Central memory CD4-positive, alpha-beta T cell (primary cell): ENCODE measurements around the gene MISP.

ENCODE experiments used
- DNase-seq: peaks from one replicate; pipeline ENCODE4 v3.0.0; 2022

Gene MISP

DNA sequence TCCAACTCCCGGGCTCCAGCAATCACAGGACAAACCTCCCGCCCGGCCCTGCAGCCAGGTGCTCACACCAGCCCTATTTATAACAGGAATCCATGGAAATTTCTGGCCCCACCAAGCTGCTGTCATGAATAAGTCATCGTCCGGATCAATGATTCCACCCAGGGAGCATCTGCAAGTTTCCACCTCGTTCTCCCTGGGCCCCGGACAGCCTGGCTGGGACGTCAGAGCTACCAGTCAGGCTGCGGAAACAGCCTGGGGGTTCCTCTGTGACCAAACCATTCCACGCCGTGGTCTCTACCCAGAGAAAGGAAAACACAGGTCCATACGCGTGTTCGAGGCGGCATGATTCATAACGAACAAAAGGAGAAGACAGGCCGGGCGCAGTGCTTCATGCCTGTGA lies 25.6 kb downstream of the MISP start:
- no peak for DNase-seq

DNA sequence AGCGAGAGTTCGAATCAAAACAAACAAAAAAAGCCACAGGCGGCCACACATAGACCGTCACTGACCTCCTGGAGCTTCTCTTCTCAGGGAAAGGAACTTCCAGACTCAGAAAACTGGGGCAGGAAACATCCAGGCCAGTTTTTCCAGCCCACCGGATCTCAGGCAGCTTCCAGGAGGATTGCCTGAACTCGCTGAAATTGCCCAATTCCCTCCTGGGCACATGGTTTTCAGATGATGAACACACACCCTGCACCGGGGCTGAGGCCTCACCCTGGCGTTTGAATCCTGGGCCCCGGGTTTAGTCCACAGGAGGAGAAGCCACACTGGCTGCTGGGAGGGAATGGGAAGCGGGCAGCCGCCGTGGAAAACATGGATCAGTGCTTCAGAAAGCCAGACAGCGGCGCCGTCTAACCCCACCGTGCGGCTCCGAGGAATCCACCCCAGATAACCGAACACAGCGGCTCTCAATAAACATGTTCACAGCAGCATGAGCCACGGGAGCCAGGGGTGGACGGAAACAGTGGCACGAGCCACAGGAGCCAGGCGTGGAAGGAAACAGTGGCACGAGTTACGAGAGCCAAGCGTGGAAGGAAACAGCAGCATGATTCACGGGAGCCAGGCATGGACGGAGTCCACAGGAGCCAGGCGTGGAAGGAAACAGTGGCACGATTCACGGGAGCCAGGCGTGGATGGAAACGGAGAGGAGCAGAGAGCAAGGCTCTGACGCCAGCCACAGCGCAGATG lies 28.2 kb downstream of the MISP start:
- no peak for DNase-seq

GRCh38 chr19:780935-781334 lies 30.0 kb downstream of the MISP start:
- DNase-seq = no peak

DNA sequence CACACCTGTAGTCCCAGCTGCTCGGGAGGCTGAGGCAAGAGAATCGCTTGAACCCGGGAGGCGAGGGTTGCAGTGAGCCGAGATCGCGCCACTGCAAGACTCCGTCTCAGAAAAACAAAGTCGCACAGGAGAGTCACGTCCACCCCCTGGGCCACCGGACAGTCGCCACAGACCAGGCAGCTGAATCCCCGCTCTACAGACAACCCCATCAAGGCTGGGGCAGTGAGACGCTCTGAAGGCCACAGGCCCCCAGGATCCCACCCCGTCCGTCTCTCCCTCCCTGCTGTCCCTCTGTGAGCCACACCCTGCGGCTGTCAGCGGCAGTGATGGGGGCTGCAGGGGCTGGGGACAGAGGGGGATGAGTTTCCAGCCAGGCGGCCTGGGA lies 30.9 kb downstream of the MISP start:
- DNase-seq = no peak

DNA sequence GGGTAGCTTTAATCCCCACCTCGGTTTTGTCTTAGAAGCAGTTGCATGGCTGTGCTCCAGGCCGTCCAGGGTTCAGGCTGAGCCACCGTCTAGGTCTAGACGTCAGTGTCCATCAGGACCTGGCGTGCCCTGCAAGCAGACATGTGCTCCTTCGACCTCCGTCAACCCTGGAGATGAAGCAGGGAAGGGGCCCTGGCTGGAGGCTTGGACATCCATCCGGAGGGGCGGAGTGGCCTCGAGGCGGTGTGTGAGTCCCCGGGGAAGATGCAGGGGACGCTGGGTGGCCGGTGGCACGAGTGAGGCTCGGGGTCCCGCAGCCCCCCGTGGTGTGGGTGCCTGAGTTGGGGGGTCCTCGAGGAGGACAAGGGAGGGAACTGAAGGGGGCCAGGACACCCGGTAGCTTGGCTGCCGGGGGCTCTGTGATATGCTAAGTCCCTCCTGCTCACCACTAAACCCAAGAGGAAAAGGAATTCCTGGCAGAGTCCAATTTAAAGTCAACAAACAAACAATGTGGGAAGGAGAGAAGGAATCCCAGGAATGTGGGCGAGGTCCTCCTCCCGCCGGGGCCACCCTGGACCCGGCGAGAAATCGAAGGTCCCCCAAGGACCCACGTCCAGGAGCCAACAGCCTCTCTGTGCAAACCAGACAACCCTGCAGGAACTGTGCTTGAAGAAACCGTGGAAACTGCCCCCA lies 31.4 kb downstream of the MISP start:
- no peak for DNase-seq

DNA sequence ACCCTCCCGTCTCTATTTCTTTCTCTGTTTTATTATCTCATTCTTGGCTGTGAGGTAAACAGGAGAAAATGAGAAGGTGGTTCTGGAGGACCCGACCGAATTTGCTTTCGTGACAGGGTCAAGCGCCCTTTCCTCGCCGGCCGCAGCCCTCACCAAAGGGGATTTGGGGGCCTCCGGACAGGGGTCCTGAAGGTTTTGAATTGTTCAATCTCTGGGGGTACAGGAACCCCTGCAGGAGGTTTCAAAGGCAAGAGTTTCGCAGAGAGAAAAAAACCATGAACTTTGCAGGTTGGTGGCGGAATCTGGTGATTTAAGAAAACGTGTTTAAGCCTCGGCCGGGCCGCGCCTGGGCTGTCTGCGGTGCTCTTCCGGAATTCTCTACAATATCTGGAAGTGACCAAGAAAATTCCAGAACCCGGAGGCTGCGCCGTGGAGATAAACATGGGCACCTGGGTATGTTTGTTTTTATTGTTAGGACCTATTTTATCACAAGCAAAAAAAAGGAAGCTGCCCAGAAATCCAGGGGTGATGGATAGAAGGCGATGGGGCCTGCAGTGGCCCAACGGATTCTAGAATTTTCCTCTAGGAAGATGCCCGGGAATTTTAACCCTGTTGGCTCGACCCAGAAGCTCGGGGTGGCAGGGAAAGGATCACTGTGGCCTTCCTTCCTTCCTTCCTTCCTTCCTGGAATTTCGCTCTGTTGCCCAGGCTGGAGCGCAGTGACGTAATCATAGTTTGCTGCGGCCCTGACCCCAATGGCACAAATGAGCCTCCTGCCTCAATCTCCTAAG lies 32.2 kb downstream of the MISP start:
- DNase-seq = no peak

DNA sequence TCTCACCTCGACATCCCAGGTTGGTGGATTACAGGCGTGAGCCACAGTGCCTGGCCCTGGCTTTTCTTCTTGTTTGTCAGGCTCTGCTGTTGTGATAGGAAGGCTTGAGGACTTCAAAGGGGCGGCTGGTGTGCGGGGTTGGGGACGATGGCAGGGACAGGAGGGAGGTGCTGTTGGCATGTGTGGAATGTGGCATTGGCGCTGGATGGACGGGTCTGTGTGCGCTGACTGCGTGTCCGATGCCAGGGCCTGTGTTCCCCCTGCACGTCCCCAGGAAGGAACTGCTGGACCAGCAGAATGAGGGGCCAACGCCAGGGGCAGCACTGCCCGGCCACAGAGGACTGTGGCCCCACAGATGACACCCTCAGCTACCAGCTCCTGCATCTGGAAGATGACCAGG lies 33.6 kb downstream of the MISP start:
- DNase-seq = no peak

DNA sequence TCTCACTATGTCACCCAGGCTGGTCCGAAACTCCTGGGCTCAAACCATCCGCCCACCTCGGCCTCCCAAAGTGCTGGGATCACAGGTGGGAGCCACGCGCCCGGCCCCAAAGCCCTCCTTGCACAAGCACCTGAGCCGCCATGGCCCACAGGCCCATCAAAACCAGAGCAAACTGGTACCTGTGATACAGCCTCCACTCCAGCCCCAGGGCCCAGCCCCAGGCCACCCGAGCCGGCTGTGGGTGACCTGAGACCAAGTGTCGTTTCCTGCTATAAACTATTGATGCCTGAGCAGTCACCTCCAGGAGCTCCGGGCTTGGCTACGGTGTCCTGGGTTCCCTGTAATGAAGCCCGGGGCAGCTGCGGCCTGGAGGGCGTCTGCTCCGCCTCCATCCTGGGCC lies 36.6 kb downstream of the MISP start:
- no peak for DNase-seq

GRCh38 chr19:788686-788982 lies 37.7 kb downstream of the MISP start:
- DNase-seq = no peak

DNA sequence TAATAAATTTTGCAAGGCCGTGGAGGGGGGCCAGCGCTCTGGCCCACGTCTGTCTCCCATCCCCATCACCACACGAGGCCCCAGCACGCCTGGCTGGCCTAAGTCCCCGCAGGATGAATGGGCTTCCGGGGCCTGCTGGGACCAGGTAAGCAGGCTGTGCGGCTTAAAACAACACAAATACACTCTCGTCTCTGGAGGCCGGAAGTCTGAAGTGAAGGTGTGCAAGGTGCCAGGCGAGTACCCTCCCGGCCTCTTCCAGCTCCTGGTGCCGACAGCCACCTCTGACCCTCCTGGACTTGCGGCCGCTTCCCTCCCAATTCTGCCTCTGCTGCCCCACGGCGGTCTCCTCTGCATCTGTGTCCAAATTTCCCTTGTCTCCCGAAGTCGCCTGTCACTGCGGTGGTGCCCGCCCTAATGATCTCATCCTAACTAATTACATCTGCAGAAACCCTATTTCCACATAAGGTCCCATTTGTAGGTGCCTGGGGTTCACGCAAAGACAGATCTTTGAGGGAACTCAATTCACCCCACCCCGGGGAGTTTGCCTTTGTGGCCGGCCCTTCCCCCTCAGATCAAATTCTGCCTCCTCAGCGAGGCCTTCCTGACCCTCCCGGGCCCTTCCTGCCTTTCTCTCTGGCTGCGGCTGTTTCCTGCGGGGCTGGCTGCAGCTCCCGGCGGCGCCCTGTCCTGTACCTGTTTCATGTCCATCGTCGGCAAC lies 38.2 kb downstream of the MISP start:
- DNase-seq = no peak

- no peak for DNase-seq
Observed at GRCh38 chr19:789701-790060, 38.8 kb downstream of the MISP start.

GRCh38 chr19:791007-791566 lies 40.2 kb downstream of the MISP start:
- DNase-seq = no peak

DNA sequence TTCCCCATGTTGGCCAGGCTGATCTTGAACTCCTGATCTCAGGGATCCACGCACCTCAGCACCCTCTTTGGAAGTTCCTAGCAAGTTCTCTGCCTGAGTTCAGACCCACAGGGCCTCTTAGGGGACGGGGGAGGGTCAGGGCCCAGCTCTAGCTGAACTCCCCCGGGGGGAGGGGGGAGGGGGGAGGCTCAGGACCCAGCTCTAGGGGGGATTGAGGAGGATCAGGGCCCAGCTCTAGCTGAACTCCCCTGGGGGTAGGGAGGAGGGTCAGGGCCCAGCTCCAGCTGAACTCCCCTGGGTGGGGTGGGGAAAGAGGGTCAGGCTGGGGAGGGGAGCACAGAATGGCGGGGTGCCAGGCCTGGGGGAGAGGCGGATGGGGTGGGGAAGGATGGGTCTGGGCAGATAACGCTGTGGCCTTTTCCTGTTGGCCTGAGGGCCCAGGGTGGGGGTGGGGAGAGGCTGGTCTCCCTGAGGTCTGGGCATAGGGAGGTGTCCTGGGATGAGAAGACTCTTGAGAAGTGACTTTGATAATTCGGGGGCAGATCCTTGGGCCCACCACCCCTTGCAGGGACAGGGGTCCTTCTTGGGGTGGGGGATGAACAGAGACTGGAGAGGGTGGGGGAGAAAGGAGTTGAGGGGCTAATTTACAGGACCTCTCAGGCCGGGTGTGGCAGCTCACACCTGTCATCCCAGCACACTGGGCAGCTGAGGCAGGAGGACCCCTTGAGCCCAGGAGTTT lies 40.8 kb downstream of the MISP start:
- DNase-seq = no peak

DNA sequence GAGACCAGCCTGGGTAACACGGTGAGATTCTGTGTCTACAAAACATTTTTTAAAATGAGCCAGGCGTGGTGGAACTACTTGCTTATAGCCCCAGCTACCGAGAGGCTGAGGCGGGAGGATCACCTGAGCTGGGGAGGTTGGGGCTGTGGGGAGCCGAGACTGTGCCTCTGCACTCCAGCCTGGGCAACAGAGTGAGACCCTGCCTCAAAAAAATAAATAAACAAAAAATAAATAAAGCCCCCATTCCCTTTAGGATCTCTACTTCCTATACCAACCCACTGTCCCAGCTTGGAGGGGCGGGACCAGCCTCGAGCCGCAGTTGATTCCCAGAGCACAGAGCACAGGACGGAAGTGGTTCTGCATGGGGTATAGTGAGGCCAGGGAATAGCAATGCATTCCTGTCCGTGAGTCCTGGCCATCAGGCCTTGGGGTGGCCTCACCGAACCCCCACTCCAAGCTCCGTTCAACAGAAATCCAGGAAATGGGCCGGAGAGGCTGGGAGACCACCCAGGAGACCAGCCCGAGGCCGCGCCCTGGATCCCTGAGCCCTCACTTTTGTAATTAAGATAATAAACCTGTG lies 41.5 kb downstream of the MISP start:
- DNase-seq = no peak

GRCh38 chr19:793806-794205 lies 42.9 kb downstream of the MISP start:
- DNase-seq = no peak

DNA sequence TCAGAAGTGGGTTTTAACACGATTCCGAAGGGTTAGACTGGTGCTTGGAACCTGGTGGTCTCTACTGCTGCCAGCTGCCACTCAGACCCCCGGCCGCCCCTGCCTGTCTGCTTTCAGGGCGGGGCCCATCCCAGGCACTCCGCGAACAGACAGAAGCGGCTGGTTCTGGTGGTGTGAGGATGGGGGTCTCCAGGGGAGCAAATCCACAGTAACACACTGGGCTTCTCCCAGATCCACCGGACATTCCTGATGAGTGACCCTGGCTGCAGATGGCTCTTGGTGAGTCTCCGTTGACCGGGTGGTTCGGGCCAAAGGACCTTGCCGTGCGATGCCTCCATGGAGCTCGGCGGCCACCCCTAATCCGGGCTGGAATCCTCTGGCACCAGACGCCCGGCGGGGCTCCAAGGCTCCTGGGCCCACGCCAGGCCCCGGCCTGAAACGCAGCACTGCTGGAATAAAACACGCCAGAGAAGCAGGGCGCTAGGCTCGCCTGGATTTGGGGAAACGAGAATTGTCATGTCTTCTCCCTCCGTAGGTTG lies 44.2 kb downstream of the MISP start:
- no peak for DNase-seq

DNA sequence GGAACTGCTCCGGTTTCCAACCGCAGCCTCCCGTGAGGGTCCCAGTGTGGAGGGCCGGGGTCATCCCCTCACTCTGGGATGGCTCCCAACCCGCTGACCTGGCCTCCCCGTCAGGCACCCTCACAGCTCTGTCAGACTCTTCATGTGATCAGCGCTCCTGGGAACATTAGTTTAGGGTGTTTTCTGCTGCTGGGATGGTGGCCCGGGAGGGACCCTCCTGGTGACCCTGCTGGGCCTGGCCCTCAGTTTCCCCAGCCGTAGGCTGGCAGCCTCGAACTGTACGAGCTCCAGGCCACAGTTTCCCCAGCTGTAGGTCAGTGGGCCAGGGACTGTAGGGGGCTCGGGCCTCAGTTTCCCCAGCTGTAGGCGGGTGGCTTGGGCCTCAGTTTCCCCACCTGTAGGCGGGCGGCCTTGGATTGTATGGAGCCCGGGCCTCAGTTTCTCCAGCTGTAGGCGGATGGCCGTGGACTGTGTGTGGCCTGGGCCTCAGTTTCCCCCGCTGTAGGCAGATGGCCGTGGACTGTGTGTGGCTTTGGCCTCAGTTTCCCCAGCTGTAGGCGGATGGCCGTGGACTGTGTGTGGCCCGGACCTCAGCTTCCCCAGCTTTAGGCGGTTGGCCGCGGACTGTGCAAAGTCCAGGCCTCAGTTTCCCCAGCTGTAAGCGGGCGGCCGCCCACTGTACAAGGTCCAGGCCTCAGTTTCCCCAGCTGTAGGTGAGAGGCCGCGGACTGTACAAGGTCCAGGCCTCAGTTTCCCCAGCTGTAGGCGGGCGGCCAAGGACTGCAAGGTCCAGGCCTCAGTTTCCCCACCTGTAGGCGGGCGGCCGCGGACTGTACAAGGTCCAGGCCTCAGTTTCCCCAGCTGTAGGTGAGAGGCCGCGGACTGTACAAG lies 45.0 kb downstream of the MISP start:
- no peak for DNase-seq

DNA sequence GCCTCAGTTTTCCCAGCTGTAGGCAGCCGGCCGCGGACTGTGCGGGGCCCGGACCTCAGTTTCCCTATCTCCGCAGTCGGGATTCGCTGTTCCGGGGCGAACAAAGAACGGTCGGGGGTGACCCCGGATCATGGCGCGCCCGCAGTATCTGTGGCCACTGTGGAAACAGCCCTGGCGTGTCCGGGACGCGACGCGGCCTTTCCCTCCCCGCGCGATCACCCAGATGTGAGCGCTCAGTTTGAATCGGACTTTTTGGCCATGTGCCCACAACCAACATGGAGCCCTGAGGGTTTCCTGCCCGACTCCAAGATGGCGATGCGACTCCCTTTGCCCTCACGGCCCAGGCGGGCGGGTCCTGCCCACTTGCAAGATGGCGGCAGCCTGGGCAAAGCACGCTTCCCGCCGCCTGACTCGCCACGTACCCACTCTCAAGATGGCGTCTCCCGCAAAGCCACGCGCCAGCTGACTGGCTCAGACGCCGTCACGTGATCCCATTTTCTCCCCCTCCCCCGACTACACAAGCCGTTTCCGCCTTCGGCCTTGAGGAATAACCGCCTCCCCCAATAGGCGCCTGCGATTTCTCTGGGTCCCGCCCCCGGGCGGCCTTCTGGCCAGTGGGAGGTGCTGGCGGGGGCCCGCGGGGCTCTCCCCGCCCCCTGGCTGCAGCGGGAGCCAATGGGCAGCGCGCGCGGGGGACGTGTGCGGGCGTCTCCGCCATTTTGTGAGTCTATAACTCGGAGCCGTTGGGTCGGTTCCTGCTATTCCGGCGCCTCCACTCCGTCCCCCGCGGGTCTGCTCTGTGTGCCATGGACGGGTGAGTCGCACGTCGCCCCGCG lies 46.0 kb downstream of the MISP start, which contains the start of gene PTBP1:
TSS of gene PTBP1 (plus strand) at position 761 of the 836 bp plus-strand sequence. CDS start at position 807, 46 bp downstream.
- peak; percentile 100 for DNase-seq
